SHP77 treated with DMSO at 0.1 percent for 48 hours (cell line): ENCODE measurements around the gene APOA1.
A peak's percentile ranks its signal among the peaks of the same experiment; 100 is the strongest.
"Not testable (repeated sequence)": the region's sequence is repeated elsewhere in the genome, so short reads cannot be mapped to it uniquely, and the experiment has no call there.

Source experiments
- DNase-seq: peaks from one replicate; lab custom pipeline; 2025; lab: John Stamatoyannopoulos, UW

APOA1 gene

GRCh38 chr11:116813781-116814471, 23.5 kb downstream of the APOA1 start:
- no peak for DNase-seq

- no peak for DNase-seq
Measured at GRCh38 chr11:116813170-116813569, 24.3 kb downstream of the APOA1 start.

- DNase-seq, result no peak
Measured at GRCh38 chr11:116812109-116812508, 25.3 kb downstream of the APOA1 start.

DNA sequence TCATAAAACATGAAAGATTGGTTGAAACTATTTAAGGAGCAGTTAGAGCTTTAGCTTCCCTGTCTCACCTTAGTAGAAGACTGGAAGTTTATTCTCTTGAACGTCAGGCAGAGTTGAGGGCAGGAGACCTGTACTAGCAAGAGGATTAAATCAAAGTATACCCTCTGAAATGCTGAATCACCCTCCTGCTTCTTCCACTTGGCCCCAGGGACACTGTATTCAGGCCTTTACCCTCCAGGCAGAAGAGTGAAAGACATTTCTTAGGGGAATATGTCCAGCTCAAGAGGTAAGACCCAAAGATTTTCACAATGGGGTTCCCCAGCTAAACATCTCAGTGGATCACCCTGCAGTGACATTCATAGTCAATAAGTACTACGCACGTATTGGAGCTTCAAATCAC, 26.2 kb downstream of the APOA1 start:
- no peak for DNase-seq

DNA sequence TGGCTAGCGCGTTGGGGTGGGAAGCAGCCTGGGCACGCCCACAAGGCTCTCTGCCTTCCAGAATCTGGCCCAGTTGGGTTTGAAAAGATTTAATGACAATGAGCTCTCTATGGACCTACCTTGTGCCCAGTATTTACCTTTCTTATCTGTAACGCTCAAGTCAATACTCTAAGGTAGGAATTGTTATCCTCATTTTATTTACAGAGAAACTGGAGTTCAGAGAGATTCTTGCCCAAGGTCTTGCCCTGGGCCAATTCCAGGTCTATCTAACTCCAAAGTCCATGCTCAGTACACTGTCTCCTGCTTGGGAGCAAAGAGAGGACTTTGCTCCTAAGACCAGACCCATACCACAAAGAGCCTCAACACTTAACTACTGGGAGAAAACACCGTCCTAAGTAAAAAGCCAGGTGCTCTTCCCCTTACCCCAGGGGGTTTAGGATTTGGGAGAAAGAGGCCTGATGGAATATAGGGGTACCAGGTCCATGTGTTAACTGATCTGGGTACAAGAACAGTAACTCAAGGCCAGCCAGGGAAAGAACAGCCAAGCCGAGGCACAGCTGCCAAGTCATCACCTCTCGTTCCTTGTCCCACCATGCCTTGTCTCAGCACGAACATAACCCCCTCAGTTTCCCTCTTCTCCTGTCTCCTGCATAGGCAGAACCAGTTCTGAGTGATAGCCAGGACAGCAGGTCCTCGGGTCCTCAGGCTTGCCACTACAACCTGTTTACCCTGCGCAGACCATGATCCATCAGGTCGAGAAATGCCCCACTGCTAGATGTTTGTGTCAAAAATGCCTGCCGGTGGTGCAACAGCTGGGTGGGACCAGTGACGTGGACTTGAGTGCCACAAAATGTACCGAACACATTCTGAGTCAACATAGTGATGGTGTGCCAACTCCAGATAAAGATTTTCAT, 28.9 kb downstream of the APOA1 start:
- no peak for DNase-seq

- DNase-seq, result no peak
Measured at GRCh38 chr11:116807601-116808261, 29.7 kb downstream of the APOA1 start.

DNA sequence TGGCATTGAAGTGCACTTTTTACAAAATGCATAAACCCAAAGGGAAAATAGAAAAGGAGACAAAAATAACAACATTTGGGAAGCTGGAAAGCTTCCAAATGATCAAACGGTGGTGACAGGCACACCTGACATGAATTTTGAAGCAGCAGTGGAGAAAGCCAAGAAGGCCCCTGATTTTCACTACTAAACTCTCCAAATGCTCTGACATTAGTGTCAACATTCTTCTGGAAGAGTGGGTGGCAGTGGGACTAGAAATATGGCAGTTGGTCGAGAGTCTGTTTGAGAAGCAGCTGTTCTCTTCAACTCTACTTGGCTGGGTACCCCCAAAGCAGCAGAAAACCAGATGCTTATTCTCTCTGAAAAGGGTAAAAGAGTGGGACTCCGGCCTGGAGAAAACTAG, 33.4 kb downstream of the APOA1 start:
- no peak for DNase-seq

GRCh38 chr11:116801662-116802061, 35.8 kb downstream of the APOA1 start:
- DNase-seq, result not testable (repeated sequence)

DNA sequence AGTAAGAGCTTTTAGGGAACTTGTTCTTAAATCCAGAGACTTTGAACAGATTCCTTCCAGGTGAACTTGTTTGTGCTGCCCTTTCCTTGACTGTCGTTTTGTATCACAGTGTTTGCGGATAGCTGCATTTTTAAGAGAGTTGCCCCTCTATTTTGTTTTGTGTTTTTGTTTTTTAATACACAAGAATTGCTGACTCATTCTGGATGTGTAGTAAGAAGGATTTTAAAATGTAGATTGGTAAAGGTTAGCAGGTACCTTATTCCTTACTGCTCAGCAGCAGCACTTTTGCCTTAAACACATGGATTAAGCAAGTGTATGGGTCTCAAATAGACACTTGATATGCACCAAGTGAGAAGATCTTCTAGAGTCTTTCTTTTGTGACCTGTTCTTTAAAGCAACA, 36.8 kb downstream of the APOA1 start:
- no peak for DNase-seq

- DNase-seq, result no peak
Measured at GRCh38 chr11:116798368-116798767, 39.1 kb downstream of the APOA1 start.

DNA sequence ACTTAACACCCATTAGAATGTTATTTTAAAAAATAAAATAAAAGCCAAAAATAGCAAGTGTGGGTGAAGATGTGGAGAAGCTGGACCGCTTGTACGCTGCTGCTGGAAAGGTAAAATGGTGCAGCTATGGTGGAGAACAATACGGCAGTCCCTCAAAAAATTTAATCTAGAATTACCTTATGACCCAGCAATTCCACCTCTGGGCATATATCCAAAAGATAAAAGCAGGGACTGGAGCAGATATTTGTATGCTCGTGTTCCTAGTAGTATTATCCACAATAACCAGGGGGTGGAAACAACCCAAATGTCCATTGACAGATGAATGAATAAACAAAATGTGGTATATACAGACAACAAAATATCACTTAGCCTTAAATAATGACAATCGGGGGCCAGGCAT, 39.6 kb downstream of the APOA1 start:
- DNase-seq, result no peak

GRCh38 chr11:116796548-116796947, 40.9 kb downstream of the APOA1 start:
- no peak for DNase-seq

GRCh38 chr11:116794851-116795250, 42.6 kb downstream of the APOA1 start:
- DNase-seq, result no peak

DNA sequence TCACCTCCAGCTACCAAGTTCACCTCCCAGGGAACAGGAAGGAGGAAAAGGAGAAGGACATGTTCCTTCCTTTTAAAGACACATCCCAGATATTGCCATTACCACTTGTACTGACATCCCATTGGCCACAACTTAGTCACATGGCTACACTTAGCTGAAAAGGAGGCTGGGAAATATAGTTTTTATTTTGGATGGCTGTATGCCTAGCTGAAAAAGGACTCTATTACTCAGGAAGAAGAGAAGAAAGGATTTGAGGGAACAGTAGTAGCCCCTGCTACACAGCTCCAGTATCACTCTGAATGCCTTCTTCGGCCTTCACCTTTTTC, 43.7 kb downstream of the APOA1 start:
- DNase-seq, result no peak

DNA sequence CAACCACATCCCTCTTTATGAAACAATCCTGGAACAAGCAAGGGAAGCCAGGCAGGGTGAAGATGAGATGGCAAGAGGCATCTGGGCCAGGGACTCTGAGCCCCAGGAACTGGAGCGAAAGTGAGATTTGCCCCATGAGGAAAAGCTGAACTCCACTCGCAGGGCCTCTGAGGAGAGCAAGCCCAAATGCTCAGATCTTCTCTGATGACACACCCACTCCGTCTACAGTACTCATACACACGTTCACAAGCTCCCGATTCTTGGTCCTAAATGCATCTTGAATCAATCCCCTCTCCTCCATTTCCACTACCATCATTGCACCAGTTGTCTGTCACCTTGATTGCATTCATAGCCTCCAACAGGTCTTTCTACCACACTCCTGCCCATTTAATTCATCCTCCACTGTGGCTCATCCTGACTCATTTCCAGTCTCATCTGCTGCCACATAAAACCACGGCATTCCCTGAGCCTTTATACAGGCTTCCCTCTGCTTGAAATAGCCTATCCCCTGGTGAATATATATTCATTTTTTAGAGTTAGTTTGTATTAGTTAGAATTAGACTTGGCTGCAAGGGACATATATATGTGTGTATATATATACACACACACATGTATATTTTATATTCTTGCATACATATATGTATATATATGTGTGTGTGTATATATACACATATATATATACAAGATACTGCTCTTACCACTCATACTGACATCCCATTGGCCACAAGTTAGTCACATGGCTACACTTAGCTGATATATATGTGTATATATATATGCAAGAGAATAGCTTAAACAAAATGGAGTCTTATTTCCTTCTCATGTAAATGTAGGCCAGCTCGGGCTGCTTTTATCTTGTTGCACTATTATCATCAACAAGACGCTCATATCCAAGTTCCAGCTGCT, 44.3 kb downstream of the APOA1 start:
- no peak for DNase-seq

DNA sequence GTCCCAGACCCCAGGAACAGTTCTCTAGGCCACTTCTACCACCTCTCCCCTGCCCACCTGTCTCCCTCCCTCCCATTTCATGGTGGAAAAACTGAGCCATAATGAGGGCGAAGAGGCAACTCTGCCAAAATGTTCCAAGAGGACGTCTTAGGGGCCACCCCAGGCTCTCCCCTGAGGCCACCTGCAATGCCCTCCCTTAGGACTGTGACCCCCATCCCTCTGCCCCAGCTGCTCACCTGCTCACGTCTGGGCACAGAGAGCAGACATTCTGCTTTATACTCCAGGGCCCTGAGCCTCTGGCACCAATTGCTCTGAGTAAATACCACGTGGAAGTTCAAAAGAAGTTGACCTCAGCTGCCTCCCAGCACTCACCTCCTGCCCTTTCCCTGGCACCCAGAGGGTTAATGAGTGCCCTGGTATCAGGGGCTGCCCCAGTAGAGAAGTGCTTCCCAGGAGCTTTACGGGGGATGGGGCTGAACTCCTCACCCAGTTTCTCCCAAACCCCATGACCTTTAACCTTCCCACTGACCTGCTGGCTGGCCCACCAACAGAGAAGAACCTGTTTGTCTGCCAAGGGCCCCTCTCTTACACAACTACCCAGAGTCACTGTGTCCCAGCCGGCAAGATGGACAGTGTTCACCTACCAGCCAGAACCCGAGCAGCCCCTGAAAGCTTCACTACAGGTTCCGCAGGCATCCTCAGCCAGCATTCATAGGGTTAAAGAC, 45.1 kb downstream of the APOA1 start:
- DNase-seq, result no peak

GRCh38 chr11:116791813-116792143, 45.6 kb downstream of the APOA1 start, which contains the start of gene APOA5:
Gene APOA5 (minus strand): TSS chr11:116791879. CDS start chr11:116791860, 19 bp downstream.
- DNase-seq, result no peak

GRCh38 chr11:116791002-116791812, 46.2 kb downstream of the APOA1 start:
- peak; percentile 40 for DNase-seq

GRCh38 chr11:116790167-116791001, 47.0 kb downstream of the APOA1 start:
- no peak for DNase-seq
